Measurements from ENCODE around the gene TSPAN32.
"Not testable (repeated sequence)": the region's sequence is repeated elsewhere in the genome, so short reads cannot be mapped to it uniquely, and the experiment has no call there.

The TSPAN32 gene

DNA sequence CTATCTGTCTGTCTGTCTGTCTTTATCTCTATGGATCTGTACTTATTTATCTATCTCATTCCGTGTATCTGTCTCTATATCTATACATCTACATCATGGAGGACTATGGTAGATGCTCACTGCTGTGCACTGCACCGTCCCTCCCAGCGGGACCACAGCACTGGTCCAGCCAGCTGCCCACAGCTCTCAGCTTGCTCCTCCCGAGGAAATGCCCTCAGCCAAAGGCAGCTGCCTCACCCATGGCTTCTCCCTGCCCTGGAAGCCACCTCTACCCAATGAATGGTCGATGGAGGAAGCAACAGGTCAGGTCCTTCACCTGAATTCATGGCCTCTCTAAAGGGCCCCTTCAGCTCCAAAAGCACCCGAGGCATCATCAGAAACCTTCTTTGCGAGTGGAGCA is 60.6 kb downstream of the TSPAN32 start:
- in situ Hi-C loops (cut with MboI; ENCODE audit: low sequenced_read_pairs), result no loop called here

DNA sequence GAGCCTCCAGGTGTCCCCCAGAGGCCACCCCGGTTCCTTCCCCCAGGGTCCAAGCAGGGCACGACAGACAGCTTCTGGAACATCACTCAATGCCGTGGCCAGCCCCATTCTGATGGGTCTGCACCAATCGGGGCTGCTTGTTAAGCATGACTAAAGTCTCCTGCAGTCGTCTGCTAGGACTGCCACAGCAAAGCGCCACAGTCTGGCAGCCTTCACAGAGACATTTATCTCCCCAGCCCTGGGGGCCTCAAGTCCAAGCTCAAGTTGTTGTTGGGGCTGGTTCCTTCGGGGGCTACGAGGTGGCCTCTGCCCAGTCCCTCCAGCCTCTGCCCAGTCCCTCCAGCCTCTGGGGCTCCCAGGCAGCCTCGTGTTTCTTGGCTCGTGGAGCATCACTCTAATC is 61.3 kb downstream of the TSPAN32 start:
- in situ Hi-C loops (cut with MboI; ENCODE audit: low sequenced_read_pairs), result no loop called here

GRCh38 chr11:2363577-2364370 is 62.0 kb downstream of the TSPAN32 start:
- in situ Hi-C loops (cut with MboI; ENCODE audit: low sequenced_read_pairs), result no loop called here

- in situ Hi-C loops (cut with MboI; ENCODE audit: low sequenced_read_pairs), result not testable (repeated sequence)
Measured at GRCh38 chr11:2364386-2364785, 62.6 kb downstream of the TSPAN32 start.

GRCh38 chr11:2365571-2366210 is 63.9 kb downstream of the TSPAN32 start:
- in situ Hi-C loops (cut with MboI; ENCODE audit: low sequenced_read_pairs), result no loop called here

- in situ Hi-C loops (cut with MboI; ENCODE audit: low sequenced_read_pairs), result no loop called here
Measured at GRCh38 chr11:2366276-2366675, 64.5 kb downstream of the TSPAN32 start.

DNA sequence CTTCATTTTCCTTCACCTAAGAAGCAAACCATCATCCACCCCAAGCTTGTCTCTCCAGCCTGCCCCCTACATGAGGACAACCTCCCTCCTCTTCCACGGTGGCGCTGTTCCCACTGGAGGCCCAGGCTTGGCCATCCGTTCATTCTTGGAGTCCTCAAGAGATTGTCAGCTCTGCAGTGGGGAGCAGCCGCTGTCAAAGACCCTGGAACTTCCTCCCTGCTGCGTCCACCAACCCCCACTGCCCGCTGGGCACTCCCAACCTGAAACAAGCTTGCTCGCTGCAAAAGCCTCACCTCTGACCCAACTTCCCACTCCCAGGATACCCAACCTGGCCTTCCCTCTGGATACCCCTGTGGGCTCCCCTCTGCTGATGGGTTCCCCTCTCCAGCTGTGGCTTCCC is 64.9 kb downstream of the TSPAN32 start:
- in situ Hi-C loops (cut with MboI; ENCODE audit: low sequenced_read_pairs), result no loop called here

GRCh38 chr11:2367266-2368160 is 65.7 kb downstream of the TSPAN32 start:
- in situ Hi-C loops (cut with MboI; ENCODE audit: low sequenced_read_pairs), result no loop called here

Data from HL-60/S4 treated with phorbol 12-myristate 13-acetate at 8.2 ng/mL for 4 days and 3 days (cell line).